GM18511 (cell line): ENCODE measurements around the gene MAP3K15.

ENCODE experiments used
- ATAC-seq: cut with Tn5 transposase; IDR thresholded peaks from one replicate; pipeline ENCODE4 v1.9.1; 2021; ENCODE audit warnings: mild to moderate bottlenecking, moderate library complexity; ENCODE audit not compliant: unreplicated experiment

MAP3K15 gene

DNA sequence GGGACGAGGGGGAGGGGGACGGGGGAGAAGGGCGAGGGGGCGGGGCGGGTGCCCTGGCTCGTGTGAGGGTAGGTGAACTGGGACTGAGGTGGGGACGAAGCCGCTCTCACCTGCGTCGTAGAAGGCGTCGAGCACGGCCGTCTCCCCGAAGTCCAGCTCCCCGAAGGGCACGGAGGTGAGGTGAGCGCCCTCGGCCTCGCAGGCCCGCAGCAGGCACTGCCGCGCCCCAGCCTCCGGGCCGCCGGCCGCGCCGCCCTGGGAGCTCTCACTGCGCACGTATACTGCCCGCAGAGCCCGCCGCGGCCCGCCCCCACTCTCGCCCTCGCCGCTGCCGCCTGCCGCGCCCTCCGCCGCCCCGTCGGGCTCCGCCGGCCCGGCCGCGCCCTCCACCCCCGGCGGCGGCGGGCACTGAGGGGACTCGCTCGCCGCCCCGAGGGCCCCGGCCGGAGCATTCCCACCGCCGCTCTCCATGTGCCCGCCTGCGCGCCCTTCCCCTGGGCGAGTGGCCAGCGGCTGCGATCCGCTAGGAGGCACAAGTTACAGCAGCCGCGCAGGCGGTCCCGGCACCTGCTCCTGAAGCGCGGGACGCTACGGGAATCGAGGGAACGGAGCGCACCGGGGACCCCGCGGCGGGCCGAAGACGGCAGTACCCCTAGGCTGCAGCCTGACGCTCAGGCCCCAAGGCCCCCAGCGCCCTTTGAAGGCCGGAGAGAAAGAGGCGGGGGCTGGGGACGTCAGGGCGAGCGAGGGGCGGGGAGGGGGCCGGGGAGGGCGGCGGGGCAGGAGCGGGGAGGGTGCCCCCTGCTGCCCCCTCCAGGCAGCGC is at the start of gene MAP3K15:
Gene MAP3K15, minus strand, starts transcription at position 718 of the 824 bp plus-strand sequence. Its CDS starts 247 bp downstream, at position 471.
- no peak for ATAC-seq

- no peak for ATAC-seq
Measured at GRCh38 chrX:19564606-19565005, 49.3 kb upstream of the MAP3K15 start.

DNA sequence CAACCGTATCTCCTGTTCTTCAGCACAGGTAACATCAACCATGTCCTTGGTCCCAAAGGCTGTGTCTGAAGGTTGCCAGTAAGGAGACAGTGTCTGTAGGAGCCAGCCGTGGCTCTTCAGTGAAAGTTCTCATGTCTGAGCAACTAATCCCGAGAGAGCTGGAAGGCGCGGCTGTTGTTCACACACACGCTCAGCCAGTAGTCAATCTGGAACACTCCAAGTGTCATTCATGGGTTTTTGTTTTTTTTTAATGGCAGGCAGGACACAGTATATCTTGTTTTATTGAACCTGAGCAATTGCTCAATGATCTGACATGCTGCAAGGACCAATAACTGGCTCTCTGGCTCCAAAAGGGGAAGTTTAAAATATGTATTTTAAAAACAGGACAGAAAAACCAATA is 48.4 kb upstream of the MAP3K15 start:
- ATAC-seq = no peak

DNA sequence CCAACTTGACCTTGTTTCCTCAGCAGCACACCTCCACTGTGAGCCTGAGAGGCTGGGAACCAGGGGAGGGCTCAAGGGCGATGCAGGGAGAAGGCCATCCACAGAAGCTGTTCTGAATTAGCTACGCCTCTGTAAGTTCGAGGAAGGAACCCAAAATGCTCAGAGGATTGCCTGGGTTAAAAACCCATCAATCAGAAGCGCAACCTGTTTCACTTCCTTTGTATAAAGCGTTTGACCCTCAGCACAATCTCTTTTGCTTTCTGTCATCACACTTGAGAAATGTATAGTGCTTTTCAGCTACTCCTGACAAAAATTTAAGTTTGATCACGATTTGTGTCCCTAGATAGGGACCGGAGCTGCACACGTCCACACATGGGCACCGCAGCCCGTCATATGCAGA is 48.0 kb upstream of the MAP3K15 start:
- no peak for ATAC-seq

GRCh38 chrX:19560611-19561010 is 45.3 kb upstream of the MAP3K15 start:
- ATAC-seq = no peak

- ATAC-seq = no peak
Measured at GRCh38 chrX:19557822-19558221, 42.5 kb upstream of the MAP3K15 start.

DNA sequence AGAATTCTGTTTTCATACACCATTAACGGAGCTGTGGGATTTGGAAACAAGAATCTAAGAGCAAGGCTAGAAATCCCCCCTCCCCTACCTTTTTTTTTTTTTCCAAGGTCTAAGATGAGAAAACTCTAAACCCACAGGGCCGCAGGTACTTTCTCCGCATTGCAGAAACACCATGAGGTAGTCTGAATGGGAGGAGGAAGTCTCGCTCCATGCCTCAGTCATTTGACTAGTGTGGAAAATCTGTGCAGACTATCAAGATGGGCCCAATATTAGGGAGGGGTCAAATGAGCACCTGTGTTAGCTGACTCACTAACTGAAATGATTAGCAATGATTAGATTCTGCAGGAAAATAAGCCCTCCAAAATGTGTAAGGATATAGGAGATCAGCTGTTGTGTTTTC is 40.9 kb upstream of the MAP3K15 start:
- ATAC-seq = no peak

- ATAC-seq = no peak
Measured at GRCh38 chrX:19555683-19556082, 40.4 kb upstream of the MAP3K15 start.

GRCh38 chrX:19555236-19555635 is 39.9 kb upstream of the MAP3K15 start:
- no peak for ATAC-seq

GRCh38 chrX:19554786-19555185 is 39.5 kb upstream of the MAP3K15 start:
- no peak for ATAC-seq

GRCh38 chrX:19552793-19553192 is 37.5 kb upstream of the MAP3K15 start:
- ATAC-seq = no peak

DNA sequence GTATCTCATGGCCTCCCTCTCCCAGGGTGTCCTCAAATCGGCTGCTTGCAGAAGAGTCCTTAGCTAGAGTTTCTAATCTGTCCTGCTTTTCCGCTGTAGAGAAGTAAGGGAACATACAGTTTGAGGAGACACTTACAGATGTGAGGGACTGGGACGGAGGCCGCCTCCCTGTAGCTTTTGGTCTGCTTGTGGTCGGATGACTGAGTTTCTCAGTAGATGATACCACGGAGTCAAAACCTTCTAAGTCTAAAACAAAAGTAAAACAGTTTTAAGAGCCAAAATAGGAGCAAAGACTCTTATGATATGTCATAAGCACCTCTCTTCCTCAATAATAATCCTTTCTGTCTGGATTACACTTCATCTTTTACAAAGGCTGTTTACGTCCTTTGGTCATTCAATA is 34.5 kb upstream of the MAP3K15 start:
- ATAC-seq = no peak

- ATAC-seq = no peak
Measured at GRCh38 chrX:19548934-19549333, 33.6 kb upstream of the MAP3K15 start.

DNA sequence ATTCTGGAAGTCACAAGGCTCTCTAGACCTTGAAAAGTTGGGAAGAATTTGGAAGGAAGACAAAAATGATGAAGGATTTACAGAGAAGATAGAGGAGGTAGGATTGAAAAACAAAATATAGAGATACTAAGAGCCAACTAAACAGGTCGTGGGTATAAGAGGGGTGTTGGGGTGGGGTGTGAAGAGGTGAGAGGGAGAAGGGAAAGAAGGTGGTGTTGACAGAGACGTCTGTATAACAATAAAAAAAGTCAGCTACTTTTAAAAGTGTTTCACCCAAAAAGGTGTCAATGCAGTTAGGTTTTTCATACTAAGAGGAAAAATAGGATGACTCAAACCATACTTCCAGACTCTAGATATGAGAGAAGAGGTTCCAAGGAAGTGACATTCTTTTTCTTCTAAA is 33.0 kb upstream of the MAP3K15 start:
- no peak for ATAC-seq

DNA sequence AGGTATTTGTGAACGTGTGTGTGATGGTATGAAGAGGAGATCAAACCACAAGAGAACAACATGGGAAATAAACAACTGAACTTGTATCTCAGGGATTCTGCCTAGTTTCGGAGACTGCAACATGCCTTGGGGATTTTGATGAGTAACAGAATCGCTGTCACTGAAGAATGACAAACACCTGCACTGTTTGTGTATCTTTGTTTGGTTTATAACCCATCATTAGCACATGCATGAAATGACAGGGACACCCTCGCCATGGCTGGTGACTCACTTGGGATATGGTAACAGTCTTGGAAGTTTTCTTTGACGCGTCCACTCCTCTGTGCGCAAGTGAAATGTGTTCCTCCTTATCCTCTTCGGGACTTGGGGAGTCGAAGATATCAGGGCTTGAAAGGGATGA is 30.3 kb upstream of the MAP3K15 start:
- ATAC-seq = no peak

DNA sequence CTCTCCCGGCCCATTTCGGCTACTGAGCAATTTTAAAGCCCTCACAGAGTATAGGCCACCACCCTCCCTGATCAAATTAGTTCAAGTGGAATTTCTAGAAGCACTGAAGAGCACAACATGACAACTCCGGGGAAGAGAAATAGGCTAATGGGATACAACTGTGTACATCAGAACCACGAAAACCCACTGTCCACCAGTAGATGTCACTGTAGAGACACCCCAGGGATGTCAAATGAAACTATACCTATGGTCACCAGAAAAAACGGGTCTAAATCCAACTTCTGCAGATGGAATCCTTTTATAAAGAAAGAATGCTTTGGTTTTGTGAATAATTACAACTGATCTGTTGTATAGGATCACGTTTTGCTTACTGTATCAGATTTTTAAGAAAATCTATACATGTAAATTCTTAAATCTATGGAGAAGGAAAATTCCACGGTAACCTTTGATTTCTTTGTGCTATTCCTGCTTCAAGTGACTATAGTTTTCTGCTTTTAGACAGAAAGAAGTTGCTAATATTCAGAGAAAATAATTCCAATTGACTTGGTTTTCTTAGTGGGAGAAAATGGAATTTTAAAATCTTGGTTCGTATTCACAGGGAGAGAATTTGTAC is 29.5 kb upstream of the MAP3K15 start:
- ATAC-seq = no peak

DNA sequence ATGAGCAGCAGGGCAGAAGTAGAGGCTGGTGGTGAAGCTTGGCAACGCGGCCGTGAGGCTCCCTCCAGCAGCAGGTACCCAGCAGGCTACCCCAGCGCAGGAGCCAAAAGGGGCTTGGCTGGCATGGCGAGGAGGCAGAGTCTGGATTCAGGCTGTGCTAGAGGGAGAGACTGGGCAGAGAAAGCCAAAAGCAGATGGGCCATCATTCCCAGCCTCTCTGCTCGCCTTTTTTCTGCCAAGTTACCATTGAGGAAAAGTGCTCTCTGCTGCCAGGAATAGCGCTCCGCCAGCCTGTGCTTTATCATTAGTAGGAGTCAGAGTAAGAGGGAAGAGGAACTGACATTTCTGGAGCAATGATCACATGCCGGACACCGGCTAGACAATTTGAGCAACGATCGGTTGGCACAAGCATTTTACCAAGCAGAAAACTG is 28.7 kb upstream of the MAP3K15 start:
- no peak for ATAC-seq

DNA sequence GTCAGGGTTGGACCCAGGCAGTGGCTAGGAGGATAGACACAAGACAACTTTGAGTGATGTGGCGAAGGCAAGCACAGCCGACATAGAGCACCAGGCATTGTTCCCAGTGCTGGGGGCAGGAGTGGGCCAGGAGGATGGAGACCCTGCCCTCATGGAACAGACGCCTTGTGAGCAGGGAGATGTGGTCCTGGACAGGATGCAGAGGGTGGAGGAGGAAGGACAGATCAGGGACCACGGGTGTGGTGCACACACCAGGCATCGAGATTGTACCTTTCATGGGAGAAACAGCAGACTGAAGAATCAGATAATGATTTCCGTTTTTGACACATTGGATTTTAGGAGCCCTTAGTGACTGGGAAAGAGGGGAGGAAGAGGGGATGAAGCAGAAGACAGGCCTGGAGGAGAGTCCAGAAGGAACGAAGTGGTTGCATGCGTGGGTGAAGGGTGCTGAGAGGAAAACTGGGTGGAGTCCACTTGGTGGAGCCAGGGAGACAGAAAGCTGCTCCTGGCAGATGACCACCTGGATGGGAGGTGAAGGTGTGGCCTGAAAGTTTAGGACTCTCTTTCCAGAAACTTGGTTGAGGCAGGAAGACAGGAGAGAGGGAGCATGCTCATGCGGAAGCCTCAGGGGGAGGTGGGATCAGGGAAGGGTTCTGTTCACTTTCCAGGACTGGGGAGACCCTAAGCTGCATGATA is 27.9 kb upstream of the MAP3K15 start:
- no peak for ATAC-seq

DNA sequence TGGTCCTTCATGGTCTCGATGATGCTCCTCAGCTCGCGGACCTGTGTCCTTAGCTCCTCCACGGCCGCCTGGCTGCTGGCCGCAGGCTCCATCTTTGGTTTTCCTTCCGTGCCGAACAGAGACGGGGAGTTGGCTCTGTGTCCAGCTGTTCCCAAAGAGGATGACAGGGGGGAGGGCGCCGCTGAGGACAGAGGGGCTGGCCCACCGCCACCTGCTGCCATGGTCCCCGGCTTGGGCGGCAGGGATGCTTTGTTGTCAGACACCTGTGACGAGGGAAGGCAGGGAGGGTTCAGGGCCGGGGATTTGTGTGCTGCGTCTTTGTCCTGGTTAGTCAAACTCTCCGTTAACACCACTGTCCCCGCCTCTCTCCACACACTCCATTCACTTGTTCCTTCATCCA is 26.6 kb upstream of the MAP3K15 start:
- no peak for ATAC-seq

DNA sequence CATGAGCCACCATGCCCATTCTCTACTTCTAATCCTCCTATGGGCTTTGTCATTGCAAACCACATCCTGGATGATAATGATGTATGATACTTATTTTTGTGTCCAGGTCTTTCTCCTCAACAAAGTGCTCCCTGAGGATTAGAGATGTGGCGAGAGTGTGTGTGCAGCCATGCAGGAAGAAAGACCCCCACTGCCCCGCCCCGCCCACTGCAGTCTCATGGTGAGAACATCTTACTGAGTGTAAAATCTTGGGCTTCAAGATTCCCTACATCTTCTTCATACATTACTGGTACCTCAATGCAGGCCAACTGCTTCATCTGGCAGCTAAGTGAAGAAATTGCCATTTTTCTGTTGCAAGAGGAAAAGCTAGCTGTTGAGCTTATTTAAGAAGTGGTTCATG is 25.9 kb upstream of the MAP3K15 start:
- ATAC-seq = no peak

- ATAC-seq = no peak
Measured at GRCh38 chrX:19540076-19540475, 24.8 kb upstream of the MAP3K15 start.

DNA sequence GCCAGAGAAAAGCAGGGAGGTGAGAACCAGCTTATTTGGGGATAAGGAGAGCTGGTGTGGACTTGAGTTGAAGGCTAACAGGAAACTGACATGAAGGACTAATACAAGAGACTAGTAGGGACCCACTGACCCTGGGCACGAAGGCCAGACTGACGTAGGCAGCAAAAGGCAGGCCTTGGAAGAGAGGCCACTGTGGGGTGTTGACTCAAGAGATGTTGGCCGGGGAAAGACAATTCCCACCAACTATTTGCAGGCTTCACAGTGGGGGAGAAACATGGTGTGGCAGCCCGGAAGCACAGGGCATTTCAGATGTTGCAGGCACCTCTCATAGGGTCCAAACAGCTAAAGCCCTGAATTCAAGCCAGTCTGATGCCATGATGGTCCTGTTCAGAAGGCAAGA is 24.4 kb upstream of the MAP3K15 start:
- no peak for ATAC-seq
